OCI-LY3 (cell line): Measurements from ENCODE around the gene GRAP2.

Experiments
- H2AFZ ChIP-seq: fragments of 200-600, 300-600 bp; shearing (Covaris generic); 2 replicates; pipeline ENCODE4 v1.6.0; 2014; ENCODE audit warnings: antibody characterized with exemption, low read depth, low read length
- H3K27ac ChIP-seq: fragments of 200-600, 300-600 bp; sonication (generic); 2 replicates; pipeline ENCODE4 v1.5.1; 2014; ENCODE audit warnings: mild to moderate bottlenecking, low read length, moderate library complexity, mixed read lengths
- H3K27me3 ChIP-seq: fragments of 200-600, 300-600 bp; sonication (generic); 2 replicates; pipeline ENCODE4 v1.6.1; 2014; ENCODE audit warnings: low read depth, low read length, mixed read lengths
- H3K36me3 ChIP-seq: fragments of 200-600, 300-600 bp; sonication (generic); replicated peaks from 2 replicates; pipeline ENCODE3; 2014; ENCODE audit warnings: low read depth, low read length, mixed read lengths
- H3K4me1 ChIP-seq: fragments of 300-600, 200-600 bp; sonication (generic); 2 replicates; pipeline ENCODE4 v1.6.1; 2014; ENCODE audit warnings: low read length, mixed read lengths
- H3K4me2 ChIP-seq: fragments of 200-600, 300-600 bp; sonication (generic); 2 replicates; pipeline ENCODE4 v1.6.1; 2014; ENCODE audit warnings: low read length, mixed read lengths
- H3K4me3 ChIP-seq: fragments of 300-600, 200-600 bp; sonication (generic); 2 replicates; pipeline ENCODE4 v1.5.1; 2014; ENCODE audit warnings: antibody characterized with exemption, mild to moderate bottlenecking, low read length, moderate library complexity
- H3K79me2 ChIP-seq: fragments of 300-600, 200-600 bp; shearing (Covaris generic); 2 replicates; pipeline ENCODE4 v1.6.1; 2014; ENCODE audit warnings: mild to moderate bottlenecking, low read length, mixed read lengths
- H3K9ac ChIP-seq: fragments of 300-600, 200-600 bp; shearing (Covaris generic); 2 replicates; pipeline ENCODE4 v1.6.0; 2014; ENCODE audit warnings: mild to moderate bottlenecking, low read length, moderate library complexity
- H3K9me3 ChIP-seq: fragments of 200-600, 300-600 bp; shearing (Covaris generic); 2 replicates; pipeline ENCODE4 v1.6.1; 2014; ENCODE audit warnings: low read length, mixed read lengths; ENCODE audit not compliant: insufficient read depth
- H4K20me1 ChIP-seq: fragments of 200-600, 300-600 bp; sonication (generic); 2 replicates; pipeline ENCODE4 v1.6.1; 2016; ENCODE audit warnings: low read length, mixed read lengths; ENCODE audit not compliant: insufficient read depth
- CTCF ChIP-seq: fragments of 200-600, 300-600 bp; sonication (generic); IDR thresholded peaks from 2 replicates; pipeline ENCODE4 v1.5.1; 2014; ENCODE audit warnings: antibody characterized with exemption, low read length, low read depth
- EZH2phosphoT487 ChIP-seq: fragments of 200-600 bp; shearing (Covaris generic); IDR thresholded peaks from 2 replicates; pipeline ENCODE4 v1.6.1; 2018; ENCODE audit warnings: antibody characterized with exemption, mixed run types, low read depth

Gene GRAP2

GRCh38 chr22:39966470-39966869 is 65.6 kb downstream of the GRAP2 start:
- Histone ChIP-seq H3K36me3 (no peaks in the 10 kb centered on the region), H3K27ac (no peak overlapping the region), H3K9ac (no peak overlapping the region), H3K4me2 (no peak overlapping the region), H3K4me3 (no peak overlapping the region), H2AFZ (no peak overlapping the region), H3K9me3 (no peaks in the 10 kb centered on the region), H3K79me2 (no peaks in the 10 kb centered on the region), H3K4me1 (peaks cover 6% of the 10 kb centered on the region), H4K20me1 (no peaks in the 10 kb centered on the region), H3K27me3 (peaks cover 70% of the 10 kb centered on the region)
- TF ChIP-seq EZH2phosphoT487 = no peak
- TF ChIP-seq CTCF = no peak

GRCh38 chr22:39967103-39967829 is 66.4 kb downstream of the GRAP2 start:
- Histone ChIP-seq H3K4me2 (no peak overlapping the region), H3K27ac (no peak overlapping the region), H3K27me3 (peaks cover 71% of the 10 kb centered on the region), H3K4me3 (no peak overlapping the region), H3K4me1 (peaks cover 4% of the 10 kb centered on the region; the same call in 1 of the 2 replicates), H4K20me1 (no peaks in the 10 kb centered on the region), H3K79me2 (no peaks in the 10 kb centered on the region), H2AFZ (no peak overlapping the region), H3K9ac (no peak overlapping the region), H3K9me3 (no peaks in the 10 kb centered on the region), H3K36me3 (no peaks in the 10 kb centered on the region)
- TF ChIP-seq CTCF (no peak), EZH2phosphoT487 (no peak)

- H3K4me1 ChIP-seq = peaks cover 4% of the 10 kb centered on the region; the same call in 1 of the 2 replicates
- no peak overlapping the region for H3K4me3 ChIP-seq
- peaks cover 75% of the 10 kb centered on the region for H3K27me3 ChIP-seq
- H4K20me1 ChIP-seq = no peaks in the 10 kb centered on the region
- H3K27ac ChIP-seq = no peak overlapping the region
- no peak for TF ChIP-seq EZH2phosphoT487
- no peak for TF ChIP-seq CTCF
- no peaks in the 10 kb centered on the region for H3K36me3 ChIP-seq
- H3K4me2 ChIP-seq = no peak overlapping the region
- no peaks in the 10 kb centered on the region for H3K79me2 ChIP-seq
- H2AFZ ChIP-seq = no peak overlapping the region
- no peaks in the 10 kb centered on the region for H3K9me3 ChIP-seq
- no peak overlapping the region for H3K9ac ChIP-seq
Observed at GRCh38 chr22:39967996-39968972, 67.4 kb downstream of the GRAP2 start.

- no peak overlapping the region for H3K4me2 ChIP-seq
- no peaks in the 10 kb centered on the region for H3K4me1 ChIP-seq
- H3K27me3 ChIP-seq = peaks cover 82% of the 10 kb centered on the region
- H2AFZ ChIP-seq = no peak overlapping the region
- TF ChIP-seq EZH2phosphoT487 = no peak
- TF ChIP-seq CTCF = no peak
- H3K36me3 ChIP-seq = no peaks in the 10 kb centered on the region
- no peaks in the 10 kb centered on the region for H3K9me3 ChIP-seq
- no peak overlapping the region for H3K4me3 ChIP-seq
- H3K9ac ChIP-seq = no peak overlapping the region
- no peaks in the 10 kb centered on the region for H3K79me2 ChIP-seq
- no peaks in the 10 kb centered on the region for H4K20me1 ChIP-seq
- H3K27ac ChIP-seq = no peak overlapping the region
Observed at GRCh38 chr22:39970742-39971141, 69.9 kb downstream of the GRAP2 start.
